Forelimb muscle (tissue), 1 donor: ENCODE results near the gene SUSD4. TPM values are rescaled to one million over a fixed set of nuclear protein-coding genes. Genes with fewer than 3 reads are reported as not detected.

Source experiments
- DNase-seq: peaks from one replicate; pipeline ENCODE4 v3.0.0-alpha.2; 2013; ENCODE audit warnings: low read depth
- polyA plus RNA-seq: library from polyadenylated mRNA; unstranded; fragments of 120-200 nt; gene quantifications from one replicate; pipeline ENCODE4 v1.2.1, GENCODE V29; 2013; ENCODE audit not compliant: insufficient read length

The SUSD4 gene
- polyA plus RNA-seq, 1 donor: 4.6 TPM

DNA sequence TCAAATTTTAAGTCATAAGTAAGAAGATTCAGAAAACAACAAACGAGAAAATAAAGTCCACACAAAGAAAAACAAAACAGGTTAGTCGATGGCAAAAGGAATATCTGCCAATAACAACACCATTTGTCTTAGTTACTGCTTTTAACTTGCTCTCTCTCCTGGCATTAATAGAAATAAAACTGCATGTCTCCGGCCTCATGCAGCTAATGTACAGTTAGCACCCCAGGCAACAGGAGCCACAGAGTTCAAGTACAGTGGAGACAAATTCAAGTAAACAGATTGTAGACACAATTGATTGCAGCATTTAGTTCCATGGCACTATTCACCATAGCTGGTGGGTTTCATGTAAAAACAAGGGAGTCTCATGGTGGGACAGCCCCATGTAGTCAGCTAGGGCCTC lies 33.5 kb downstream of the SUSD4 start:
- DNase-seq: no peak

DNA sequence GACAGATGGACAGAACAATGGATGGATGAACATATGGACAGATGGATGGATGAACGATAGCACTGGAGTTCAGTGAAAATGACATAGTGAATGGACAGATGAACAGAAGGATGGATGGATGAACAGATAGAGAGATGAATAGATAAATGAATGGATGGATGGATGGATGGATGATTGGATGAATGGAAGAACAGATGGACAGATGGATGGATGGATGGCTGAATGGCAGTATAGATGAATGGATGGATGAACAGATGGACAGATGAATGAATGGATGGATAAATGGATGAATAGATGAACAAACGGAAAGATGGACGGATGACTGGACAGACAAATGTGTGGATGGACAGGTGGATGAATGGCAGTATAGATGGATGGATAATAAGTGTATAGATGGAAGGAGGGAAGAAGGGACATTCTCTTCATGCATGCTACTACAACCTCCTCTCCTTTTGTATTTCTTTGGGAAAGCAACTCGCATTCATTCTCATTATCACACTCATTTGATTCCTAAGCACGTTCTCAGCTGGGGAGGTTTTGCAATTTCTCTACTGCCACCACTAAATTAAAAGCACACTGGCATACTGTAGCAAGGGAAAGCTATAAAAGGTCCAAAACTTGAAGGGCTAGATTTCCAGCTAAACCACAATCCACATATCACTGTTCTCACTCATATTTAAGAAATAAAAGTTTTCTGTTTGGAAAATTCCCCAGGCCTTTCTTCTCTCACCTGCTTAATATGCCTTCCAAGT lies 34.1 kb downstream of the SUSD4 start:
- DNase-seq: no peak

DNA sequence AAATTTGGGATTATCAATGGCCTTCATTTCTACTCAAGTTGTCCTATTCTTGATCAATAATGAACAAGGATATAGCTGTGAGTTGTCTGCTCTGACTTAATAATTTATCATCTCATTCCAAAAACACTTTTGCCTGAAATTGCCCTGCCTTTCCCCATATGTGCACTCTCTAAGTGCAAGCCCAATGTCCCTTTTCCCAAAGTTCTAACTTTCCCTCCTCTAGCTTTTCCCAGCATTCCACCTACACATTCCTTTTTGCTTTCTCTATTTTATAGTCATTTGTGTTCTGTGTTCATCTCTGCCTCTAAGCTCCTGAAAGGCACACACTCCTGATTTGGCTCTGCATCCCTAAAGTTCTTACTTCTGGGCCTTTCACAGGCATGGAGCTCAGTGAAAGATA lies 34.7 kb downstream of the SUSD4 start:
- DNase-seq: no peak

DNA sequence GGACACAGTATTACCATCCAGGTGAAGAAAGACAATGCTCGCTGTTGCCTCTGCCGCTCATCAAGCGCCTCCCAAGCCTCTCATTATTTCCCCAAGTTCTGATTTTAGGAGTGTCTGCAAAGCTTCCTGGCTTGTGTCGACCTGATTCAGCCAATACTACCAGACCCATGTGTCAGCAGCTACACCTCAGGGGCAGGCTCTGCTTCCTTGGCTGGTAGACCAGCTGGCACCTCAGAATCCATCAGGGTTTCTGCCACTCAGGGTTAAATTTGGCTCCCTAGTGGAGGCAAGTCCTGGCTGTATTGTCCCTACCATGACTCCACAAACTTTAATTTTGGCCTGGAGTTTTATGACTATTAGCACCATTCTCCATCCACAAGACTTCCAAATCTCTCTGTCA lies 35.4 kb downstream of the SUSD4 start:
- no peak for DNase-seq

DNA sequence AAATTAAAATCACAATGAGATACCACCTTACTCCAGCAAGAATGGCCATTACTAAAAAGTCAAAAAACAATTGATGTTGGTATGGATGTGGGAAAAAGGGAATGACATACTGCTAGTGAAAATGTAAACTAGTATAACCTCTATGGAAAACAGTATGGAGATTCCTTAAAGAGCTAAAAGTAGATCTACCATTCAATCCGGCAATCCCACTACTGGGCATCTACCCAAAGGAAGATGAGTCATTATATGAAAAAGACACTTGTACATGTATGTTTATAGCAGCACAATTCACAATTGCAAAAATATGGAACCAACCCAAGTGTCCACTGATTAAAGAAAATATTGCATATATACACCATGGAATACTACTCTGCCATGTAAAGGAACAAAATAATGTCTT lies 37.2 kb downstream of the SUSD4 start:
- no peak for DNase-seq

DNA sequence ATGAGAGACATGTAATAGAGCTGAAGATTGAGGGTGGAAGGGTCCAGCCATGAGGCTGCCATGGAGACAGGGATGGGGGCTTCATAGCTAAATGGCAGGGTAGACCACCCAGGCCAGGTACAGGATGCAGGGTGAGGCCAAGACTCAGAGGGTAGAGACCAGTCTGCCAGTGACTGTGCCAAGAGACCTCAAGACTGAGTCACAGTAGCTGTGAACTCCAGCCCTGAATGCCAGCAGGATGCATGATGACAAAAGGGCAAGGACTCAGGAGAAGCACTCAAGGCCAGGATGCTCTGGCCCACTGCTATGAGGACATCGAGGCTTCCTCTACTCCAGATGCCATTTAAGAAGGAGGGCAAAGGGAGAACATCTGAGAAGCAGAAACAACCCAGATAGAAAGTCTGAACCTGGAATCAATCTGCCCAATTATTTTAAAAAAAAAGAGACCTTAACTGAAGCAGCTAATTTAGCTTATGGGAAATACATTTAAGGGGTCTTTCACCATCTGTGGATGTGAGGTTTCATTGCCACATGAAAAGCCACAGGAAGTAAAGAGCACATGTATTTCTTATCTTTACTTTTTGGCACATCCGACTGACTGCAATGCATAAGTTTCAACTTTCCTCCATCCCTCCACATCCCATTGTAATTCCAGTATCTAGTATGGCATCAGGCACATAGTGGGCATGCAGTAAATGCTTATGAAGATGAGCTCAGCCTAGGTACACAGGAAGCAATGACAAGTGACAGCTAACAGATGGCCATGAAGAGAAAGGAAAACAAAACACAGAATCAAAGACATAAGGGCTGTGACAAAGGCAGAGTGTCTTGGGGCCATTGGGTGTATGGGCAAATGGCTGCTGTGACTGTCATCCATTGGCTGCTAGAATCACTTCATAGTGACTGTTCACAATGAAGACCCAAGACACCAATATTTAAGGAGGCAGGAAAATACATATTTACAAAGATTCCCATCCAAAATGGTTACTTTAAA lies 40.2 kb downstream of the SUSD4 start:
- DNase-seq: no peak

DNA sequence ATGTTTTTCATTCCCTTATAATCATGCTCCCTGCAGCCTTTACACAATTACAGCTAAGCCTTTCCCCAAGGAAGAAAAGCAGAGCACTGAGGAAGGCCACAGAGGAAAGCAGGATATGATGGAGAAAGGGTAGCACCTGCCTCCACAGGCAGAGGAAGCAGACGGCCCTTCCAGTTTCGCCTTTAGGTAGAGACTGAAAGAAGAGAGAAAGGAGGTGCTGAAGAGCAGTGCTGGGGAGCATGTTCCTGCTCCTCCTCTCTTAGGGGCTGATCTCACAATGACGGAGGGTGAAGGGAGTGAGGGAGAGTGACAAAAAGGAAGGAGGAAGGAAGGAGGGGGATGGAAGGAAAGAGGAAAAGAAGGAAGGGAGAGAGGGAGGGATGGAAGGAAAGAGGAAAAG lies 41.1 kb downstream of the SUSD4 start:
- DNase-seq: no peak

DNA sequence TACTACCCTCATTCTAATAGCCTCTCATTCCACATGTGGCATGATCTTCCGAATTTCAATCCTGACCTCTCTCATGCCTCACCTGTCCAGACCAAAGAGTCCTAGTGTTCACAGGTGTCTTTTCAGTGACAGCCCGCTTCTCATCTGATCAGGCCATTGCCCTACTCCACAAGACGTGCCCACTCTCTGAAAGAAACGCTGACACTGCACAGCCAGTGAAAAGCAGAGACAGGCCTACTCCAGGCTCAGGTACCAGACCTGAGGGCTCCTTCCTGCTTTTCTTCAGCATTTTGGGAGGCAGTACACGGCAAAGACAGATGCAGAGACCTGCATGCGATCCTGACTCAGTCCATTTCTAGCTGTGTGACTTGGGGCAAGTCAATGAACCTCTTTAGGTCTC lies 43.0 kb downstream of the SUSD4 start:
- DNase-seq: no peak

DNA sequence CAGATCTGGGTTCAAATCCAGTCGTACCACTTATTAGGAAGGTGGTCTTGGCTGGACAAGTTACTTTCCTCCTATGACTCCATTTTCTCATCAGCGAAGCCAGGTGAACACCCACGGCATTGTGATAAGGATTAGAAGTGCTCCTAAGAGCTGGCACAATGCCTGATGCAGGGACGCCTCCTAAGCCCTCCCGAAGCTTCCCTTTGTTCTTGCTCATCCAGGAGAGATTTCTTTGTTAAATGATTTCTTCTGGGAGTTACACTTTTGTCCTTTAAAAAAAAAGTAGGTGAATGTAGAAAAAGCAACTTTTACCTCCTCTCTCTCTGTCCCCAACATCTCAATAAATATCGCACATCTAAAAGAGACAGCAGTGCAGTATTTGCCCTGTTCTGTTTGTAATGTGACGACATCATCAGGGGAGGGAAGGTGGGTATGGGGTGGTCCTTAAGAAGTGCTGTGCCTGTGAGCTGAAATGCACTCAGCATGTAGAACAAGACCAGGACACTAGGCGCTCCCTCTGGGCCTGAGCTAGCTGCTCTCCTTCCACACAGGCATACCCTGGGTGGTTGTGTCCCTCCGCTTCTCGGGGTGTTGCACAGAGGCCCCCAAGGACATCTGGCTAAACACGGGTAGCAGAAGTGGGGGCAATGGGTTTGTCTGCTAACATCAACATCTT lies 43.9 kb downstream of the SUSD4 start:
- no peak for DNase-seq

DNA sequence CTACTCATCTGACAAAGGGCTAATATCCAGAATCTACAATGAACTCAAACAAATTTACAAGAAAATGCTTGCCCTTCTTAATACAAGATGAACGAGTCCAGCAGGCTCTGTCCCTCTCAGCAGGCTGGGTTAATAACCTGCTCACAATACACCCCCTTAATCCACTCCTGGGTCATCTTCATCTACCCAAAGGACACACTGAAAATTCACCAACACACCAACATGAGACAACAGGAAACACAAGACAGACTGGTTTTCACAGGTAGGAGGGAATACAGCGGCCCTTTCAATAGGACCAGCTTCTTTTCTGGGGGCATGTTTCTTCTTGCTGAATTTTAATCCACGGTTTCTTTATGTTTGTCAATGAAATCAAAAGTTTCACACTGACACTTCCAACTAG lies 44.6 kb downstream of the SUSD4 start:
- DNase-seq: no peak

DNA sequence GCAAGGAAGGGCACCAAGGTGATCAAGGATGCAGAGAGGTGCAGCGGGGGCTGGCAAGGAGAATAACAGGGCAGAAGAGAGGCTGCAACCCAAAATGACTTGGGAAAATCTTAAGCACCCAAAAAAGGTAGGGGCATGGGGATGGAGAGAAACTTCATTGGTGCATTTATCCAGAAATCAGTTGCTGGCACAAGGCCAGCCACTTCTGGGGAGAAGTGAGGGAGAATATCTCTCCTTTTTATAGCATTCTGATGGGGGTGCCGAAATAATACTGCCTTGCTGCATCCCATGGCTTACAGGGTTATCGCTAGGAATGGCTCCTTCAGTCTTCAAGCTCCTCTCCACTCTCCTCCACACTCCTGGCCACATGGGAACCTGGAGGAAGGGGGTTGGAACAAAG lies 47.9 kb downstream of the SUSD4 start:
- DNase-seq: no peak

DNA sequence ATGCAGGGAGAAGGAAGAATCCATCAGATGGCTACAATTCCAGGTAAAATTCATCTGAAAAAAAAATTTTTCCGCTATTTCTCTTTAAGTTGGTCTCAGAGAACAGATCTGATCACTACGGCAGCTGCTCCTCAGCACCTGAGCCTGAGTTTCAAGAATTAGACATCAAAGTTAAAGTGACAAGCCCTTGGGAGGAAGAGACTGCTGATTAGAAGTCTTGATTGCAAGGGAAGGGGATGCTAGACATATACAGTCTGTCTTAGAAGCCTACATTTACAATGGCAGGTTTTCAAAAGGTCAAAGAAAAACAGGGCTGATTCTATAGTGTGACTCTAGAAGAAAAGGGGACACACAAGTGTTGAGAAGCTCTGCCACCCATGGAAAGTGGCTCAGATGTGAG lies 48.3 kb downstream of the SUSD4 start:
- DNase-seq: no peak

DNA sequence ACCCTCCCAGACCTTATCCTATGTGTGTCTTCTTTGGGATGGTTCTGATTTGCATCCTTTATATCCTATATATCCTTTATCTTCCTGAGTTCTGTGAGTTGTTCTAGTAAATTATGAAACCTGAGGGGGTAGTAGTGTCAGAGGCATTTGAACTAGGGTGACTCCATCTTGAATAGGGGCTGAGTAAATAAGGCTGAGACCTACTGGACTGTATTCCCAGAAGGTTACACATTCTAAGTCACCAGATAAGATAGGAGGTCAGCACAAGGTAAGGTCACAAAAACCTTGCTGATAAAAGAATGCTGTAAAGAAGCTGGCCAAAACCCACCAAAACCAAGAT lies 50.6 kb downstream of the SUSD4 start:
- no peak for DNase-seq

DNA sequence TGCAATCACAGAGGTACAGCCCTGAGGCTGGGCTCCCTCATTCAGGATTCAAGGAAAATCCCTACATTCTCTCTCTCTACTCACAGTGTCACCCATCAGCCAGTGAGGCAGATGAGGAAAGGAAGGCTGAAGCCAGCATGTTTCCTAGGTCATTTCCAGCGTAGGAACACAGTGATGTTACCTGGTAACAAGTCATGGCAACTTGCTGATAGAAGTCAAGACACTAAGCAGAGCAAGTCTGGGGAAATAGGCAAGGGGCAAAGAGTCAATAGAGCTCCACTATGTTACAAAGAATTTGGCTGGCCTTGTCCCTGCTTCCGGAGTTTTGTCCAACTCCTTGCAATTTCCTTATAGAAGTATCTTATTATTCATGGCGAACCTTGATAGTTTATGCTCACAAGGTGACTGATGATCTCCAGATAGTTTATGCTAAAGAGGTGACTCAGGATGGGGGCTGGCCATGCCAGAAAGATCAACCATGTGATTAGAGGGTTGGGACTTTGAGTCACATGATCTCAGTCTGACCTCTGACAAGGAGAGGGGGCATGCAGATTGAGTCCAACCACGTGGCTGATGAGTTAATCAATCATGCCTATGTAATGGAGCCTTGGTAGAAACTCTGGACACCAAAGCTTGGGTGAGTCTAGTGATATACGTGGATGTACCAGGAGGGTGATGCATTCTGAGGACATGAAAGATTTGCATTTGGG lies 51.1 kb downstream of the SUSD4 start:
- DNase-seq: no peak

DNA sequence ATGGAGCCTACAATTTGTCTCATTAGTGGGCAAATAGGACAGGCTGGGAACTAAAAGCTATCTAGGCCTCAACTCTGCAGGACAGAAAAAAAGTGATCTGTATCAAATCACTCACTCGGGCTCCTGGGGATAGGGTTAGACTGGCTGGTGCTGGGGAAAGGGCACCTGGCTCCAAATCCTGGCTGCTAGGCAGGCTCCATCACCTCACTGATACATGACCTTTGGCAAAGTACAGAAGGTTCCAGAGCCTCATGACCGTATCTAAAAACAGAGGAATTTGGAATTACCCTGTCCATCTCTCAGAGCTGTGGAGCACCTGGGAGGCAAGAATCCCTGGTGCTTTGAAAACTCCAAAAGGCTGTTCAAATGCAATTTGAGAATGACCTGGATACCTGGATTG lies 51.7 kb downstream of the SUSD4 start:
- no peak for DNase-seq

DNA sequence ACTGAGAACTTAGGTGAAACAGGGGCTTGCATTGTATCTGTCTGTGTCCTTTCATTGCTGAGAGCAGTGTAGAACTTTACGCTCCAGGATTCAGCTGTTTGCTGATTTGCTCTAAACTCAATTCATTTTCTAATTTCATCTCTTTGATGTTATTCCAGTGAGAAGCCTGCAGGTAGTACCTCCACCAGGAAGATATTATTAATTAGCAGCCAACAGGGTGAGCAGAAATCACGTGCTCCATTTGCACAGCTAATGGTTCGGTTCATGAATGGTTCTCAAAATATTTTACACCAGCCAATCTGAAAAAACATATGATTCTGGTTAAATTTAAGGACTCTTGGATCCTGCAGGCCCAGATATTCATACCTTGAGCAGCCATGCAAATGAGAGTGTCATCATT lies 52.1 kb downstream of the SUSD4 start:
- DNase-seq: no peak

DNA sequence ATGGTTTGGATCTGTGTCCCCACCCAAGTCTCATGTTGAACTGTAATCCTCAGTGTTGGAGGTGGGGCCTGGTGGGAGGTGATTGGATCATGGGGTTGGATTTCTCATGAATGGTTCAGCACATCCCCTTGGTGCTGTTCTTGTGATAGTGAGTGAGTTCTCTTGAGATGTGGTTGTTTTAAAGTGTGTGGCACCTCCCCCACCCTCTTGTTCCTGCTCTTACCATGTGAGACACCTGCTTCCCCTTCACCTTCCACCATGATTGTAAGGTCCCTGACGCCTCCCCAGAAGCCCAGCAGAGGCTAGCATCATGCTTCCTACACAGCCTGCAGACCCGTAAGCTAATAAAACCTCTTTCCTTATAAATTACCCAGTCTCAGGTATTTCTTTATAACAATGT lies 55.8 kb downstream of the SUSD4 start:
- no peak for DNase-seq

DNA sequence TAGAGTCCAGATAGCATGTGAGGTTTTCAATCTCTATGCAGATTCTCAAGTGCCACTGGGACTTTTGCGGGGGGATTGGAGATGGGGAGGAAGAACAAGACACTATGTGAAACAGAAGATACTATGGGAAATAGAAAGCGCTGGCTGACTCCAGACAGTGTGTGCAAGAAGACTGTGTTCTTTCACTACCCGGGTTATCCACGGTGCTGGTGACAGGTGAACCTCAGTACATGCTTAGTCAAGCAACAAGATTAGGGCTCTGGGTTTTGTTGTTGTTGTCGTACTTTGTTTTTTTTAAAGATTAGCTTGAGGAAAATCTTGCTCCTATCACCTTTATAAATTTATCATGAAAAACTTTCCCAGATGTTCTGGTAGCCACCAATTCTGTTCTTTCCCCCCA lies 56.4 kb downstream of the SUSD4 start:
- no peak for DNase-seq

DNA sequence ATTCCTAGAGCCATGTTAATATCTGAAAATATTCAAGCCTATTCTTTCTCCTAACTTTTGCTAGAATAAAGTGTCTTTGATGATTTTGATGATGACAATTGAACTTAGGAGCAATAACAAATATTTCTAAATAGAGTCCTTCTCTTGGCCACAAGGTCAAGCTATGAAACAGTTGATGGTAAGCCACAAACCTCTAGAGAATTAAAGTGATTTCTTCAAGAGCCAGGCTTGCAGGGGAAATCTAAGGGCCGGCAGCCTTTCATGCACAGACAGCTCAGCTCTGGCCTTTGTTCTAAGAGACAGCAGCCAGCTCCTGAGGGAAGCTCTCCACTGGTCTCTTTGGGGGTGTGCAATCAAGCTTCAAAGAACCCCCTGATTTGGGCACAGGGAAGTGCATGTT lies 59.0 kb downstream of the SUSD4 start:
- DNase-seq: no peak

DNA sequence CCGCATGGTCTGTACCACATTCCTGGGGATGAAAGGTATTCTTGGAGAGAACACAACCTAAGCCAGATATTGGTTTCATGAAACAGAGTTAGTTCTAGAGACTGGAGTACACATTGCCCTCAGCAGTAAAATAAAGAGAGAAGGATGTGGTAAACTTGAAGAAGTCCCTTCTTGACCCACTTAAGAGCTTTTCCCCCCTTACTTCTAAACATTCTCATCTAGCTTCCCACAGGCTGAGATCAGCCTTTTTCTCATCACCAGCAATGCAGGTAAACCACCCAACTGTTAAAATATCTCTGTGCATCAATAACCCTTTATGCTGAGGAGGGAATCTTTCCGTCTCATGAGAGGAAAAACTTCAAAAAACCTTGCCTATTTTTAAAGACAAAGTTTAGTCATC lies 62.6 kb downstream of the SUSD4 start:
- no peak for DNase-seq

DNA sequence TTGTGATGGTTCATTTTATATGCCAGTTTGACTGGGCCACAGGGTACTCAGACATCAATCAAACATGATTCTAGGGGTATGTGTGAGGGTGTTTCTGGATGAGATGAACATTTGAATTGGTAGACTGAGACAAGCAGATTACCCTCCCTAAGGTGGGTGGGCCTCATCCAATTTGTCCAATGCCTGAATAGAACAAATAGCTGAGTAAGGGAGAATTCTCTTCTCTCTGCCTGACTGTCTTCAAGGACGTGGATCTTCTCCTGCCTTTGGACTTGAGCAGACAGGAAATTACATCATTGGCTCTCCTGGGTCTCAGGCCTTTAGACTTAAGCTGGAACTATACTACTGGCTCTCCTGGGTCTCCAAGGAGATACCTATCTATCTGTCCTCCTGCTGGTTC lies 64.4 kb downstream of the SUSD4 start:
- no peak for DNase-seq

DNA sequence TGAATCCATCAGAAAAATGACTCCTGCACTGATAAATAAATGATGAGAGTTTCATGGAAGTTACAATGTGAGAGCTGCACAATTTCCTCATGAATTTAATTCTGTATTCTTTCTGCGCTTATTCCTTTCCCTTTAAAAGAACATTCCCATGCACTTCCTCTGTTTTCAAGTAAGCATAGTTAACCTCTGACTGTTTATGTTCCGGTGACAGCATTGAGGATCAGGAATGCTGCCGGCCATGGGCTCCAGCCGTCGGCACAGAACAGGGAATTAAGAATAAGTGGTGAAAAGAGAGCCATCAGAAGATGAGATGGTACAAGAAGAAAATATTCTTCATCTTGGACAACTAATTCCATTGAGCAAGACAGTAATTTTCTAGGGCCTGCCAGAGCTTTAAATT lies 65.3 kb downstream of the SUSD4 start:
- DNase-seq: no peak
